Measurements from ENCODE around the gene IGSF9B.

IGSF9B gene

DNA sequence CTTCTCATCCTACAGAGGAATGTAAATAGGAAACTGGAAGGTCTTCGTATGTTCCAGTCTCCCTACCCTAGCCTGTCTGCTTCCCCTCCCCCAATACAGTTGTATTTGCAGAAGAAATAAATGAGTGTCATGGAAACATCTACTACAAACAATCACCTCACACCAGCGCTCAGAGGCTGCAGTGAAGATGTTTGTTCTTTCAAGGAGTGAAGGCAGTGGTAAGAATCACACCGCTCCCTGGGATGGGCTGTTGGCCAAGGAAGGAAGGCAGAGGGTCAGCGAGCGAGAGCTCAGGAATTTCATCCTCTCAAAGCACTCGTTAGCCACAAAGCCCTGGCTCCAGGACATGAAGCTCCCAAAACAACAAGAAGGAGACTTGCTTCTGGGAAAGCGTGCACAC, 1.1 kb upstream of the IGSF9B start:
- no peak for DNase-seq (ENCODE audit: extremely low read depth in 1 of 2, low read depth in 1 of 2)

DNA sequence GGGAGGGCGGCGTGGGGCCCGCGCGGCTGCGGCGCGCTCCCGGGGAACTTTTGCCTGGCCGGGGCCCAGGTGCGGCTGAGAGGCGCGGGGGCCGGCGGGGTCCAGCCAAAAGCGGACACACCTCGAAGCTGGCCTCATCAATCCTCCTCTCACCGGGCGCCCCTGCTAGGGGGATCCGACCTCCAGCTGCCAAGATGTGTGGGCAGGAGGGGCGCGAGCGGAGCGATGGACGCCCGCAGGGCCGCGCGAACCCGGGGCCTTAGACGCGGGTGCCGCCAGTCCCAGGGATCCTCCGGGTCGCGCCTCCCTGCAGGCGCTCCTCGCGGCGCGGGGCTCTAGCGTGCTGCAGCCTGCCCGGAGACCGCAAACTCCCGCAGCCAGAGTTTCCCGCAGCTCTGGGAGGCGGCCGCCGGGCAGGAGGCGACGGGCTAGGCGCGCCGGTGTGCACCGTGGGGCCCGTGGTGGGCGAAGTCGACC, 785 bp downstream of the IGSF9B start:
- no peak for DNase-seq (ENCODE audit: extremely low read depth in 1 of 2, low read depth in 1 of 2)

DNA sequence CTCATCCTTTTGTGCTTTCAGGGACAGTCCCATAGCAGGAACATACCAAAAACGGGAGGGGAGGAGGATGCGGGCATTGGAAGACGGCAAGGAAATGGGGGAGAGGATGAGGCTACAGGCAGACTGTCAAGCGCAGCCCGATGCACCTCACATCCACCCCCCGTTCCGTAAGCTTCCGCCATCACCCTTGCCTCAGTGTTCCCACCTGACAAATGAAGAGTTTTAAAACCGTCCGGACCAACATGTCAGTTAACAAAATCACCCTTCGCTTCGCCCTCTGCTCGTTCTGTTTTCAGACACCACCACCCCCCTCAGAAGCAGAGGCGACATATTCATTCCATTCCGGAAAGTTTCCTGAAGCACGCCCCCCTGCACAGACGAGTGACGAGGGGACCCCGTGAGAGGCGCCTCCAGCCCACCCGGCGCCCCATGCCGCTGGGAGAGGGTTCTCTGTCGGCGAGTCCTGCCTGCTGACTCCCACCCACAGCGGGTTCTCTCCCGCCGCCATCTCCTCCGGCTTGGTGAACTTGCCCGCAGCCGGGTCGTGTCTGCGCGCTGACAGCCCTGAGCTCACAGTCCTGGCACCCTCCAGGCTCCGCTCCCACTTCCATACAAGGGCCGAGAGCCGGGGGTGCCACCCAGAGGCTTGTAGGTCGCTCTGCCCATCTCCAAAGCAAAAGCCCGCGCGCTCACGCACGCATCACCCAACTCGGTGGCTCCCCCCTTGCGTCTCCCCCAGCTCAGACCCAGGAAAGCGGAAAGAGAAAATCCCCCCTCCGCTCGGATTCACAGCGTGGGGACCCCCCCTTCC, 1.5 kb downstream of the IGSF9B start:
- no peak for DNase-seq (ENCODE audit: extremely low read depth in 1 of 2, low read depth in 1 of 2)

DNA sequence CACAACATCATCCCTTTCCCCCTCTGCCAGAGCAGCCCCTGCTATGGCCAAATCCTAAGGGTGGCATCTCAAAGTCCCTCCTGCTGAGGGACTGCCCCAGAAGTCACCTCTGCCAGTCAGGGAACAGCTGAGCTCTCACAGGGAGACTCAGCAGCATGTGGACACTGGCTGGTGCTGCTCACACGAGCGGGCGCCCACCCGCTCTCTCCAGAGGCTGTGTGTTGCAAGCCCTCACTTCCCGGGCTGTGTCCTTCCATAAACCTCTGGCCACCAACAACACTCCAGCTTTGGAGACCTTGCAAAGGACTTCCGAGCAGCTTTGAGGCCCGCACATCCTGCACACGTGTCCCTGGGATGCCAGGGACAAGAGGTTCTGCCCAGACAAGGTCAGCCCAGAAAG, 2.8 kb downstream of the IGSF9B start:
- DNase-seq (ENCODE audit: extremely low read depth in 1 of 2, low read depth in 1 of 2) = no peak

DNA sequence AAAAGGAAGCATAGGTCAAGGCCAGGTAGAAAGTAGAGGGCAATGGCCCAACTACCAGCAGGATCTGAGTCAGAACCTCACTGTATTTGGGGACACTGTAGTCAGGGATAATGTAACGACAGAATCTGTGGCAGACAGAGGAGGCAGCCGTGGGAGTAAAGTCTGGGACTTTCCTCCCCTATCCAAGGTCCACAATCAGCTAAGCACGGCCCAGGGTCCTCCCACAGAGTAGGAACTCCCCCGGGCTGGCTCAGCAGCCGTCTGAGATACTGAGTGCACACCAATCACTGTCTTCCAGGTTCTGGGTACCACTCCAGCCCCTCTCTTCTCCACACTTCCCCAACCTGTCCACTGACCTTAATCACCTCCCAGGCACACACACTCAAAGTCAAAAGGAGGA, 3.2 kb downstream of the IGSF9B start:
- no peak for DNase-seq (ENCODE audit: extremely low read depth in 1 of 2, low read depth in 1 of 2)

DNA sequence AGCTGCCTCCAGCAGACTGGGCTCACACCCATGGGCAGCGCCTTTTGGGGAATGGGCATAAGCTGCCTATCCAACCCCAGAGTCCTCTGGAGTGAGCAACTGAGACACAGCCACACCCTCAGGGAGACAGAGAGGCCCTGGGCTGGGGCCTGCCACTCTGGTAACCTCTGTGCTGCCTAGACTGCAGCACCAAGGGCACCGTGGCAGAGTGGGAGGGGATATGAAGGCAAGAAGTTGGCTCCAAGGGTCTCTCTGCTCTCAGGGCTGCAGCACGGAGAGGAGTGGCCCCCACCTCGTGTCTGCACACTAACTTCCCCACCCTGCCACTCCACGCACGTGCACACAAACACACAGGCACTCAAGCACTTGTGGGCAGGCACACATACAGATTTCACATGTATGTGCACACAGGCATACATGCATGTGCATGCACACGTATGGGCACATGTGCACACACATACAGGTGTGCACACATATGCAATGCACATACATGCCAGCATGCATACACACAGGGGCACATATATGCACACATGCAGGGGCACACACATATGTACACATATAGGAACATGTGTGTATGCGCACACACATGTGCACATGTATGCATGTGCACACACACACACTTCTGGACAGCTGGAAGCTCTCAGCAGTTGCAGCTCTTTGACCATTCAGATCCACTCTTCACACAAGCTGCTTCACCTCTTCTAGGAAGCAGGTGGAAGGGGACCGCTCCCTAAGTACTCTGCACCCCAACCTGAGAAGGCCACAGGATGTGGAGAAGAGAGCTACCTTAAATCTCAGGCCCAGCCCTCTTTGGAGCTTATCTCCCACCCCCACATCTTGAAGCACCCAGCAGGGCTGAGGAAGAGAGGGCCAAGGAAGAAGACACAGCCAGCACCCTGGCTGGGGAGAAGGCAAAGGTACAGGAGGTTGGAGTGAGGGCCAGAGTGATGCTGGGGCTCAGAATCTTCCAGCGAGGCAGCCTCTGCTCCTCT, 4.3 kb downstream of the IGSF9B start:
- no peak for DNase-seq (ENCODE audit: extremely low read depth in 1 of 2, low read depth in 1 of 2)

DNA sequence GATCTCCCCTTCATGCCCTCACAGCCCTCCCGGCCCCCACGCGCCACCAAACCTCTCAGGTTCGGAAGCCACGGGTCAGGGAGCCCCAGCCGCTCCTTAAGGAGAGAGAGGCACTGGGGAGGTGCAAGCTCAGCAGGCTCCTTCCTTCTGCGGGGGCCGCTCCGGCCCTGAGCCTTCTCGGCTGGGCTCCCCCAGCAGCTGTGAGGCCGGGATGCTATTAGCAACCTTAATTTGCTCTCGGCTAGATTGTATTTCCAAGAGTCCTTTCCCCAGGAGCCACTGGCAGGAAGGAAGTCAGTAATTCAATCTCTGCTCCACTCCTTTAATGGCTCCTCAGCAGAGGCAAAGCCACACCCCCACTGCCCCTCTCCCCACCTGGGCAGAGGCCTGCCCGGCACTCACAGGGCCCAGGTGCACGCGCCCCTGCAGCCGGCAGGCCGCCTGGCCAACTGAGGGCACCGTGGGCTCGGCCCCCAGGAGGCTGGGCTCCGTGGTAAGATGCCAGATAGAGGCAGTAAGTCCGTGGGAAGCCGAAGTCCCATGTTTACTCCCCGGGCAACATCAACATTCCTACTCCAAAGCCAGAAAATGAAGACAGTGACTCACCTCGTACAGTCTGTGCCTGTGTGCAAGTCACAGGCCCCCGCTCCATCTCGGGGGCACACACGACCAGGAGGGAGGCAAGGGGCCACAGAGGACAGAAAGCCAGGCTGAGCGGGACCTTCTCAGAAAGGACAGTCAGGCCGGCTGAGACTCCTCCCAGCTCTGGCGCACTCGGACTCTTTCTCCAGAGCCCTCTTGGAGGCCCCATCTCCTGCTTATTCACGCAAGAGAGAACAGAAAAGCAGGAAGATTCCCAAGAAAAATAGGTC, 5.2 kb downstream of the IGSF9B start:
- DNase-seq (ENCODE audit: extremely low read depth in 1 of 2, low read depth in 1 of 2) = no peak

DNA sequence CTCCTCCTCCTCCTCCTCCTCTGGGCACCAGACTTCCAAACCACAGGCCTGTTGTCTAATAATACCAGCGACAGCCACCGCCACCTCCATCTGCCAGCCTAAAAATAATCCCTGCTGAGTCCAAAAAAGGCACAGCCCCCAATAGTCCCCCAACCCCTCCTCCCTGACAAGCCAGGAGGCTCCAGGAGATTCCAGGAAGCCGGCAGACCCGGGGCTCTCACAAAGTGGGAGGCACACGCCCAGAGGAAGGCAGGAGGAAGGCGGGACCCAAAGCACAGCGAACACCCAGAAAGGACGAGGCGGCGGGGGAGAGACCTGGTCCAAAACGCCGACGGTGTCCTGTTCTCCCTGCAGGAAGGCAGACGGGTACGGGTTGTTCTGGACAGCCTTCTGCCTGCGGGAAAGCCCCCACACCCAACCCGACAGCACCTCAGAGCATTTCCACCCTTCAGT, 5.9 kb downstream of the IGSF9B start:
- DNase-seq (ENCODE audit: extremely low read depth in 1 of 2, low read depth in 1 of 2) = no peak

DNA sequence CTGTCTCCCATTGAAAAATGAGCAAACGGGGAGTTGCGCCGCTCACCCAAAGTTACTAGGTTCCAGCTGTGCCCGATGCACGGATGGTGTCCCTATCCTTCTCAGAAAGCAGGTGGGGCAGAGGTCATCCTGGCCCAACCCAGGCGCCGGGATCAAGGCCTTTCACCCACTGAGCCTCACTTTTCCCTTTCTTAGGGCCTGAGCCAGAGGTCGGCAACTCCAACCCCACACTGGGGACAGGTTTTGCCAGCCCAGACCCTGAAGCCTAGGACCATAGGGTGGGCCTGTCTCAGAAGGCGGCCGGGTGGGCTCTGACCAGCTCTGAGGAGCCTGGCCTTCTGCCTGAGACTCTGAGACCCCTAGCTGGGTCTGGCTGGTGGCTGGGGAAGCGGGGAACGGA, 6.3 kb downstream of the IGSF9B start:
- no peak for DNase-seq (ENCODE audit: extremely low read depth in 1 of 2, low read depth in 1 of 2)

DNA sequence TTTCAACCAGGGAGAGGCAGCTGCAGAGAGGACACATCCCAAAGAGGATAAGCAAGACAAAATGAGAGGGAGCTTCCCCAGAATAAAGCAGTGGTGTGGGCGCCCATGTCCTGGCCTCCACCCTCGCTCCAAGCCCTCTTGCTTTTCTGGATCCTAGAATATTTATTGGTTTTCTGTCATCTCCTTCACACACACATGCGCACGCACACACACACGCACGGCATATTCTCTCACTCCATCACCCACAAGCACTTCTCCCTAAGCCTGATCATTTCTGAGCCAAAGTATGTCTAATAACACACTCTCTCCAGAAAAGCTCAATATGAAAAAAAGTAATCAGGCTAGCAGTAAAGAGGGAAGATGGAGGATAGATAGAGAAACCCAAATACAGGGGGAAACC, 7.6 kb downstream of the IGSF9B start:
- DNase-seq (ENCODE audit: extremely low read depth in 1 of 2, low read depth in 1 of 2) = no peak

DNA sequence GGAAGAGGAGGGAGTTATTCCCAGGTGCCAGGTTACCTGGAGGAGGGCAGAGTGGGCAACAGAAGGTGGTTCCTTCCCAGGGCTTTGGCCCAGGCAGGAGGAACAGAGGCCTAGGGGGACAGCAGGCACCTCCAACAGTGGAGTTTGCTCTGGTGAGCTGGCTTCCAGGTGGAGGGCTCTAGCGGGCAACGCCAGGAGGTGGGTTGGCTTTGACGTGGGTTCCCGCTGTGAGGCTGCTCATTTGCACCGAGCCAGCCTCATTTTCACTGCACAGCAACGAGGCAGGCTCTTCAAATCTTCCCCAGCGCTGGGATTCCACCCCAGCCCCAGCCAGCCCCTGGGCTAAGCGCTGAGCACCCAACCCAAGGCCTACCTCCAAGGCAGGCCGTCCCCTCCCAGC, 8.1 kb downstream of the IGSF9B start:
- DNase-seq (ENCODE audit: extremely low read depth in 1 of 2, low read depth in 1 of 2) = no peak

DNA sequence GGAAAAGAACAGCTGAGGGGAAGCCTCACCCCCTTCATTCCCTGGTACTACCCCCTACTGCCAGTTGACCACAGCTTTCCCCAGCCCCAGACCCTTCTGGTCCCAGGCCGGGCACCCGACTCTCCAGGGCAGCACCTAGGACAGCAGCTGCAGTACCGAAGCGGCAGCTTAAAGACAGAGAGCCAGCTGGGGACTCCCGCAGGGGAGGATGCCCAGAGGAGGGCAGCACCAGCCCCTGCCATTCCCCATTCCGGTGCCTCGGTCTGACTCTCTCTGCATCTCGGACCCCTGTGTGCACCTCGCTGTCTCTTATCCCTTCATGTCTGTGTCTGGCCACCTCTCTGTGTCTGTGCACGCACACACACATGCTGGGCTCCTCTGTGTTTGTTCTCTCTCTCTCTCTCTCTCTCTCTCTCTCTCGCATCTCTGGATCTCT, 9.4 kb downstream of the IGSF9B start:
- DNase-seq (ENCODE audit: extremely low read depth in 1 of 2, low read depth in 1 of 2) = peak in 1 of 2 donors; percentile 55

DNA sequence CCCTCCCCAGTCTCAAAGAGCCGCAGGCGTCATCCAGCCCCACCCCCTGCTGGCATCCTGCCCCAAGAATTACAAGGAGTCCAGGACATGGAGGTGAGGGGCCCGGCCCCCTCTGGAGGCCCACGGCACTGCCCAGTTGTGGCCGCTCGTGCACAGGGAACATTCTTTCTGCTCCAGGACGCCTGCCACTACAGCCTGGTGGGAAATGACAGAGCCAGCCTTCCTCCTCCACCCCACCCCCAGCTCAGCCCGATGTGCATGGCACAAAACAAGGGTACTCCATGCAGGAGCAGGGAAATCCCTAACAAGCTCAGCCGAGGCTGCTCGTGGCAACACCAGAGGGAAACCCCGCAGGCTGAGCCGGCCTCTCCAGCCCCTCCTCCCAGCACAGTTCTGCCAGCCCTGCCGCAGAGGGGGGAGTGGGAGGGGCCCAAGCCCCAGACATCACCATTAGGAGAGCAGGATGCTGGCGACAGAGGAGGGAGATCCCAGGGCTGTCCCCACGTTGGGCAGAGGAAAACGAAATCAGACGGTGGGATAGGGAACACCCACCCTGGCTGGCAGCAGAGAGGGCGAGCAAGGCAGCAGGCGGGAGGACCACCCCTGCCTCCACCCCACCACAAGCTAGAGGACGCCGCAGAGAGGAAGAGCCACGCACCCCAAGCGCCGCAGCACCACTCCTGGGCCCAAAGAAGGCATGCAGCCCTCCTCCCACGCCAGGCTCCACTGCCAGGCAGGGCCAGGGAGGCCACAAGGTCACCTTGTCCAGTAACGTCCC, 10.0 kb downstream of the IGSF9B start:
- no peak for DNase-seq (ENCODE audit: extremely low read depth in 1 of 2, low read depth in 1 of 2)

DNA sequence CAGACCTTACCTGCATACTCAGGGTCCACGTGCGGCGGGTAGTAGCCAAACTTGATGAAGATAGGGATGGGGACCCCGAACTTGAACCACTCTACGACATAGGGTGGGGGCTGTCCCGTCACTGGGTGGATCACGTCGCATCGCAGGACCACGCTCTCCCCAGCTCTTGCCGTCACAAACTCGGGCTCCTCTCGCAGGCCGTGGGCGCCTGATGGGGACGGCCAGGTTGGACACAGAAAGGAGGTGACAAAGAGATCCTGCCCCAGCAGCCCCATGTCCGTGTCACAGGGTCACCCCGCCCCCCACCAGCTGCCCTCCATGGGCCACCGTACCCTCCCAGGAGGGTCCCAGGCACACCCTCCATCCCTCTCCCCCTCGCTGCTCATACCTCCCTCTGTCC, 10.7 kb downstream of the IGSF9B start:
- DNase-seq (ENCODE audit: extremely low read depth in 1 of 2, low read depth in 1 of 2) = no peak

DNA sequence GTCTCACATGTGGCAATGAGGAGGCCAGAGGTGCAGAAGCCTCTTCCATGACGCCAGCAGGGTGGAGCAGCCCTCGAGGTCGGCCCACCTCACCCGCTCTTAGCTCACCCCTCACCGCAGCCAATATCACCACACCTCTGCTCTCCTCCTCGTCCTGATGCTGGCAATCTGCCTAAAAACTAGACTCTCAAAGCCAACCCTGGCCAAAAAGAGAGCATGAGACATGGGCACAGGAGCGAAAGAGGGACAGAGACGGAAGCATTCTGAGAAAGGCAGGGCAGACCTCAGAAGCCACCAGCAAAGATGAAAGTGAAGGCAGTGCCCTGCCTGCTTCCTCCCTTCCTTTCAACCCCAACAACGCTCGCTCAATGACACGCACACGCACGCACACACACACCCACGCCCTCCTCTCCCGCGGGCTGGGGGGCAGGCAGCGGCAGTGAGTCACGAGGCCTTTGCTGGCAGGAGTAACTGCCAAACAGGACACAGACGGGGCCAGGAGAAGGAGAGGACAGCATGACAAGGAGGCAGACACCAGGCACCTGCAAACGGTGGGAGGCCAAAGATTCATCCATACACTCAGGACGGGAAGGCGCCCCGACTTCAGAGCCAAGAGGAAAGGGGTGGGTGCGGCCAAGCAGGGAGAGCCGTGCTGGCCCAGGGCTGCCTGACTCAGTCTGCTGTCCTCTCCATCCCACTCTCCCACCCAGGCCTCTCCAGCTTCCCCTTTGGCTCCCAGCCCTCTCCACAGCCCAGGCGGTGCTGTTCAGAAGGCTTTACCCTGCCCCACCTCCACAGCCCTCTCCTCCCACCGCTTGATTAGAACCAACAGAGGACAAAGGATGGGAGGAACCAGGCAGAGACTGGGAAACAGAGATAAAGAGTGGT, 11.4 kb downstream of the IGSF9B start:
- peak; percentile 81 to 88 for DNase-seq (ENCODE audit: extremely low read depth in 1 of 2, low read depth in 1 of 2)

DNA sequence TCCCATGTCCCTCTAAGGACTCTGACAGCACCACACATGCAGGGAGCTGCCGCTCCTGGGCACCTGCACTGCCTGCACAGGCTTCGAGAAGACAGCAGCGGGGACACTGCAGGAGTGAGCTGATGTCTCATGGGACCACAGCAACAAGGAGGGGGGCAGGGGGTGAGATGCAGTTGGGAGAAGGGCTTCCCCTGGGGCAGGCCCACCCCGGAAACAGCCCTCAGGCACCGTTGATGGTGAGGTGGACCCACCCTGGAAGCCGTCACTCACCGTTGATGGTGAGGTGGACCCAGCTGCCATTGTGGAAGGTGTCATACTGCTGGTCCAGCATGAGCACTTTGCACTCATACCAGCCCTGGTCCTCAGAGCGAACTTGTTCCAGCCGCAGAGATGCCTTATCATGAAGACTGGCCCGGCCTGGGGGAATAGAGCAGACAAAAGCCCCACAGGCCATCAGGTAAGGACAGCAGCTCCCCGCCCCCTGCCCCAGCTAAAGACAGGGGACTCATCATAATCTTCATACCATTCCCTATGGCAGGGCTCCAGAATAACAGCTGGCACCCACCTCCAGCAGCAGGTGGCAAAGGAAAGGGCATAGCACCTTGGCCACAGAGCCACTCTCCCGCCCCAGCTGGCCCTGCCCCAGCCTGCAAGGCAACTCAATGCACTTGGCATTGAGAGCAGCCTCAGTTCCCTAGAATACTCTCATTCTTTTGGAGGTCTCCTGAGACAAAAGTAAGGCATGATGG, 12.6 kb downstream of the IGSF9B start:
- no peak for DNase-seq (ENCODE audit: extremely low read depth in 1 of 2, low read depth in 1 of 2)

DNA sequence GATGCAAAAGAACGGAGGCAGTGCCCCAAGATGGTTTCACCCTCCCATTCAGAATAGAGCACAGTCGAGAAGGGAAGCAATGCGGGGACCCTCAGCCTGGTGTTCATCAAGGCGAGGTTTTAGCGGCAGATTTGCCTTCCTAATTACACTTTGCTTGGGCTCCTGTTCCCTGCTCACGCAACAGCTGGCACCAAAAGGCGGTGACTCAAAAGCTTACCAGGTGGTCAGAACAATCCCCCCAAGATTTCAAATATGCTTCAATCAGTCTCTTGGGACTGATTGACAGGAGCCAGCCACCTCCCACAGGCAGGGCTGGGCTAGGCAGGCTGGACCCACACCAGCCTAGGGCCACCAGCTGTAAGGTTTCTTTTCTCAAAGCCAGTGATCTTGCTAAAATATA, 14.2 kb downstream of the IGSF9B start:
- no peak for DNase-seq (ENCODE audit: extremely low read depth in 1 of 2, low read depth in 1 of 2)

DNA sequence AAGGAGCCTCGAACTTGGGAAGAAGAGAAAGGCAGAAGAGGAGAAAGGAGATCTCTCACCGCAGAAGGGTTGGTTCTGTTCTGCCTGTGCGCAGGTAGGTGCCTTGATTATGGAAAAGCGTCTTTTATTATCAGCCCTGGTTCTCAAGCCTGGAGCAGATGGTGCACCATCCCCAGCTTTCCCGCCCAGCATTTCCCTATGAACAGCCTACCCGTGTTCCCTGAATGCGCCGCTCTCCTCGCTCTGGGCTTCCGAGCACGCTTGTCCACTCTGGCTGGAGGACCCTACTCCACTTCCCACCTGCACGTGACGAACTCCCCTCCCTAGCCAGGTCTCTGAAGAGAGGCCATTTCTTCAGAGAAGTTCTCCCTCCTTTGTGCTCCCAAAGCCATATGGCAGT, 15.2 kb downstream of the IGSF9B start:
- DNase-seq (ENCODE audit: extremely low read depth in 1 of 2, low read depth in 1 of 2) = no peak

Measured in stimulated activated CD8-positive, alpha-beta memory T cell treated with anti-CD3 and anti-CD28 coated beads, Interleukin-7, amount 100 ng/mL, for 48 hours (primary cell).